Spleen (tissue), 11 donors: ENCODE data around the gene C3orf38. TPM values are rescaled to one million over a fixed set of nuclear protein-coding genes. Genes with fewer than 3 reads are reported as not detected.
"Not testable (repeated sequence)": the region's sequence is repeated elsewhere in the genome, so short reads cannot be mapped to it uniquely, and the experiment has no call there.

Source experiments
- DNase-seq: peaks from one replicate; pipeline ENCODE4 v3.0.0-alpha.2; 2020
- H3K27ac ChIP-seq, 8 donors: fragments of 200-600 bp; sonication (generic) in 7 of 8; 1 replicate in 4 of 8; 2 replicates in 4 of 8; pipeline versions ENCODE4 v1.5.0 to v1.8.0; 2016 to 2021; ENCODE audit warnings: inconsistent platforms in 4 of 8, mild to moderate bottlenecking in 4 of 8, moderate library complexity in 1 of 8
- H3K27me3 ChIP-seq, 7 donors: fragments of 200-600 bp; sonication (generic) in 6 of 7; replicated peaks in 1 of 7; 1 replicate in 4 of 7; 2 replicates in 3 of 7; pipeline versions ENCODE4 v1.5.0 to v1.8.0; 2016 to 2021; ENCODE audit warnings: inconsistent platforms in 3 of 7, mild to moderate bottlenecking in 1 of 7
- H3K36me3 ChIP-seq, 6 donors: fragments of 200-600 bp; sonication (generic) in 5 of 6; 1 replicate in 4 of 6; 2 replicates in 2 of 6; pipeline versions ENCODE4 v1.5.0 to v1.8.0; 2016 to 2021; ENCODE audit warnings: inconsistent platforms in 2 of 6
- H3K4me1 ChIP-seq, 6 donors: fragments of 200-600 bp; sonication (generic) in 5 of 6; 1 replicate in 3 of 6; 2 replicates in 3 of 6; pipeline versions ENCODE4 v1.5.0 to v1.8.0; 2016 to 2021; ENCODE audit warnings: inconsistent platforms in 3 of 6
- H3K4me3 ChIP-seq, 8 donors: fragments of 200-600 bp; sonication (generic) in 7 of 8; 1 replicate in 4 of 8; 2 replicates in 4 of 8; pipeline versions ENCODE4 v1.5.0 to v1.8.0; 2016 to 2021; ENCODE audit warnings: inconsistent platforms in 4 of 8, mild to moderate bottlenecking in 4 of 8, moderate library complexity in 2 of 8
- H3K9me3 ChIP-seq, 8 donors: fragments of 200-600 bp; sonication (generic) in 7 of 8; 1 replicate in 4 of 8; 2 replicates in 4 of 8; pipeline versions ENCODE4 v1.5.0 to v1.8.0; 2016 to 2021; ENCODE audit warnings: inconsistent platforms in 4 of 8
- CTCF ChIP-seq, 11 experiments: fragments of 200-600 bp in 7 of 11; fragments of 450-650 bp in 4 of 11; sonication (generic) in 4 of 11; IDR thresholded peaks in 8 of 11; conservative IDR thresholded peaks in 3 of 11; 1 replicate in 7 of 11; 2 replicates in 4 of 11; pipeline versions ENCODE4 v1.4.0 to v1.8.0; 2016 to 2021; ENCODE audit warnings: antibody characterized with exemption in 11 of 11, inconsistent platforms in 4 of 11, mild to moderate bottlenecking in 1 of 11
- POLR2A ChIP-seq, 3 donors: fragments of 450-650 bp; IDR thresholded peaks; one replicate each; pipeline ENCODE4 v1.5.1; 2017; ENCODE audit warnings: antibody characterized with exemption in 3 of 3, mild to moderate bottlenecking in 1 of 3
- POLR2AphosphoS5 ChIP-seq, 3 donors: sonication (generic); formaldehyde crosslinking; IDR thresholded peaks; one replicate each; pipeline ENCODE4 v1.5.1; 2017; ENCODE audit warnings: antibody characterized with exemption in 3 of 3
- WGBS, 5 donors: extraction: QIAGEN DNeasy Blood & Tissue Kit in 3 of 5; methylation state at CpG; one replicate each; pipeline versions ENCODE4 v1.1.5 to v1.1.7; 2013 to 2018; 5-methylcytosine and 5-hydroxymethylcytosine counted together
- intact Hi-C: fragments of 100-400 bp; cut with DNase I; formaldehyde crosslinking; loops from one replicate; pipeline ENCODE4 v1.15.0; 2023; ENCODE audit warnings: low total_unique reads
- polyA plus RNA-seq, 3 donors: library from polyadenylated mRNA; stranded (reverse); fragments of 200-250 nt; gene quantifications; one replicate each; pipeline ENCODE4 v1.2.1, GENCODE V29; 2013
- total RNA-seq, 7 donors: library from RNA; depleted of rRNA in 3 of 7; stranded (reverse); fragments of >200 nt in 3 of 7; fragmentation: NEBNext Ultra II Directional in 4 of 7; extraction: Animal tissue kit (Norgen Biotek cat#: 25700) in 4 of 7; gene quantifications; one replicate each; pipeline versions ENCODE4 v1.1.0 to v1.2.1, GENCODE V29; 2016 to 2021
- donor health status: healthy with polysubstance abuse.
- donor health status: DM: no; HTN: no; CAD: no; lungs with moderate emphysema.
- donor health status: DM: no; HTN: no; CAD: no.
- donor health status: Bipolar disorder and iron deficiency.
- donor health status: healthy.
- donor health status: DM: no; HTN: no; CAD: no.
- donor health status: DM: yes; HTN: yes; CAD: no.

The C3orf38 gene
- total and polyA plus RNA-seq, 10 donors: 8.1 to 41.2 (median 32.0) TPM

GRCh38 chr3:88167704-88168103 lies 17.9 kb downstream of the C3orf38 start:
- Histone ChIP-seq H3K27me3 (no peaks in the 10 kb centered on the region), H3K4me1 (no peaks in the 10 kb centered on the region), H3K9me3 (no peaks in the 10 kb centered on the region), H3K36me3 (peaks cover 0 to 39% (median 4%) of the 10 kb centered on the region in 6 donors), H3K27ac (no peak overlapping the region), H3K4me3 (no peak overlapping the region)
- TF ChIP-seq POLR2AphosphoS5 (IDR thresholded peaks at IDR 0.05) (no peak), POLR2A (IDR thresholded peaks at IDR 0.05) (no peak), CTCF (IDR thresholded peaks at IDR 0.05 in 8 of 11, conservative IDR thresholded peaks at IDR 0.05 in 3 of 11) (no peak)
- no peak for DNase-seq
- WGBS, 5 donors: 94 to 98% (median 96%) methylated on average over 2 of the region's 2 CpGs
- intact Hi-C loops: no loop called here

GRCh38 chr3:88168171-88168570 lies 18.4 kb downstream of the C3orf38 start:
- 83 to 89% (median 83%) methylated on average over 5 of the region's 5 CpGs for WGBS, 5 donors
- intact Hi-C loops: no loop called here
- TF ChIP-seq CTCF (IDR thresholded peaks at IDR 0.05 in 8 of 11, conservative IDR thresholded peaks at IDR 0.05 in 3 of 11): no peak
- no peak for TF ChIP-seq POLR2AphosphoS5 (IDR thresholded peaks at IDR 0.05)
- no peak for TF ChIP-seq POLR2A (IDR thresholded peaks at IDR 0.05)
- Histone ChIP-seq H3K4me1 (no peaks in the 10 kb centered on the region), H3K9me3 (no peaks in the 10 kb centered on the region), H3K4me3 (no peak overlapping the region), H3K36me3 (peaks cover 0 to 34% (median 4%) of the 10 kb centered on the region in 6 donors), H3K27me3 (no peaks in the 10 kb centered on the region), H3K27ac (no peak overlapping the region)
- no peak for DNase-seq

GRCh38 chr3:88180398-88180999 lies 30.7 kb downstream of the C3orf38 start:
- Histone ChIP-seq H3K36me3 (no peaks in the 10 kb centered on the region), H3K4me3 (no peak overlapping the region), H3K27ac (no peak overlapping the region), H3K9me3 (peaks cover 0 to 9% (median under 1%) of the 10 kb centered on the region in 8 donors), H3K4me1 (no peaks in the 10 kb centered on the region), H3K27me3 (no peaks in the 10 kb centered on the region)
- DNase-seq: no peak
- TF ChIP-seq CTCF (IDR thresholded peaks at IDR 0.05 in 8 of 11, conservative IDR thresholded peaks at IDR 0.05 in 3 of 11): peak in 3 of 11 experiments; percentile 12 to 31 (median 14)
- no peak for TF ChIP-seq POLR2A (IDR thresholded peaks at IDR 0.05)
- WGBS, 5 donors: 44 to 57% (median 47%) methylated on average over 4 of the region's 4 CpGs
- intact Hi-C loops: no loop called here

- 86 to 94% (median 91%) methylated on average over 9 of the region's 9 CpGs for WGBS, 5 donors
- not testable (repeated sequence) for H3K27ac ChIP-seq
Measured at GRCh38 chr3:88182165-88182918, 32.6 kb downstream of the C3orf38 start.

More at GRCh38 chr3:88182165-88182918, 32.6 kb downstream of the C3orf38 start:
- H3K36me3 ChIP-seq, H3K4me1 ChIP-seq, intact Hi-C loops, H3K27me3 ChIP-seq, H3K4me3 ChIP-seq: not testable (repeated sequence)
- H3K9me3 ChIP-seq: peaks cover 0 to 12% (median 5%) of the 10 kb centered on the region in 8 donors
- DNase-seq: peak; percentile 70
